ENCODE data around the gene DUOXA1.
"Not testable (repeated sequence)": the region's sequence is repeated elsewhere in the genome, so short reads cannot be mapped to it uniquely, and the experiment has no call there.

Gene DUOXA1

DNA sequence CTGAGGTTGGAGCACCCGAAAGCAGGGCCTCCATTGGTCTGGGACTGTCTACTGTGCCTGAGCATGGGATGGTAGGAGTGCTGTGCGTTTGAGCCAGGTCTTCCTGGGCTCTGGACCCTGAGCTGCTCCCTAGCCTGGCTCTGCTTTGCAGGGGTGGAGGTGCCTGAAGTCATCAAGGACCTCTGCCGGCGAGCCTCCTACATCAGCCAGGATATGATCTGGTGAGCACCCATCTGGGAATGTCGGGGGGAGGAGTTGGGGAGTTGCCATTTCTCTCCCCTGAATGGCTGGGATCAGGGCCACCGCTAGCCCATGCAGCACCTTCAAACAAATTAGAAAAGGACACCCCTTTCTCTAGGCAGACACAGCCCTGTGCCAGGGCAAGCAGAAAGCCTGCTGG is 20.8 kb upstream of the DUOXA1 start:
- no peak for DNase-seq (ENCODE audit: low spot score)

DNA sequence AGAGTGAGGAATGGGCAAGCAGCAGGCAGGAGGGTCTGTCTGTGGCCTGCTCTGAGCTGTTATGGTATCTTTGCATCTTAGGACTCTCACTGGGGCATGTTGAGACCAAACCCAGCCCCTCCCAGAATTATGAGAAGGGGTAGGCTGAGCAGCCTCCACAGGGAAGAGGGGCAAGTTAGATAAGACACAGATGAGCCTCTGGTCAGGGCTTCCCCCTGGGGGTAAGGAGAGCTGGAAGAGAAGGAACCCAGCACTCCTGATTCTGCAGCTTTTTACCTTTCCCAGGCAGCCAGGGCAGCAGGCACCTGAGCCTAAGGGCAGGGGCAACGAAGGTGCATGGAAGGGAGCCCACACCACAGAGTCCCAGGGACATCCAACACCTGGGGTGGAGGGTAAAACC is 19.4 kb upstream of the DUOXA1 start:
- no peak for DNase-seq (ENCODE audit: low spot score)

DNA sequence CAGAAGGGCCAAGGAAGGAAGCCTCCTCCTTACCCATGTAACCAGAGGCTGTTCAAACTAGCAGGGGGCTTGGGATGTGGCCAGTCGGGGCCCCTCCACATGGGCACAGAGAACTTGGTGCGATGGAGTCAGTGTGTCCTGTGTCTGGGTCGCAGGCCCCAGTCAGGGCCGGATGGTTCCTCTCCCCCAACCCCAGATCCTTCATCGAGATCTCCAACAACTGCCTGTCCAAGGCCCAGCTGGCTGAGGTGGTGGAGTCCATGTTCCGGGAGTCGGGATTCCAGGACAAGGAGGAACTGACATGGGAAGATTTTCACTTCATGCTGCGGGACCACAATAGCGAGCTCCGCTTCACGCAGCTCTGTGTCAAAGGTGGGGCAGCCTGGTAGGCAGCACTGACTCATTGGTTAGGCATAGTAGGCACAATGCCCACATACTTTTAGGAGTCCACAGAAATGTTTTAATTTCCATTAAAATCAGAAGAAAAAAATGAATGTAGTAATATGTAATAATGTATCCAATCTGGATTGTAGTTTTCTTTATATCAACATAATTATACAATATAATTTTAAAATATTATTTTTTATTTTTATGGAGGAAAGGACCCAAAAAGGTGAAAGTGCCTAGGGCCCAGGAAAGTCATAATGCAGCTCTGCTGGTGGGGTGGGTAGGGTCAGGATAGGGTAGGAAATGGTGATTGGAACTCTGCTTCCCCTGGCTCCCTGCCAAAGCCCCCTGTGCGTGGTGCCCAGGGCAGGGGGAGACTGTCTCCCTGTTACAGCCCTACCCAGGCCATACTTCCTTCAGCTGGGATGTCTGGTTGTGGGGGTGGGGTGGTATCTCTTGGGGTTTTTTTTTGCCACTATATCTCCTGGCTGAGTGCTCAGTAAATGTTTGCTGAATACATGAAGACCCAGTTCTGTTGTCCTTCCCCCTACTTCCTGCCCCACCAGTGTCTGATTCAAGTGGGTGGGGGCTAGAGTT is 18.7 kb upstream of the DUOXA1 start:
- DNase-seq (ENCODE audit: low spot score) = no peak

DNA sequence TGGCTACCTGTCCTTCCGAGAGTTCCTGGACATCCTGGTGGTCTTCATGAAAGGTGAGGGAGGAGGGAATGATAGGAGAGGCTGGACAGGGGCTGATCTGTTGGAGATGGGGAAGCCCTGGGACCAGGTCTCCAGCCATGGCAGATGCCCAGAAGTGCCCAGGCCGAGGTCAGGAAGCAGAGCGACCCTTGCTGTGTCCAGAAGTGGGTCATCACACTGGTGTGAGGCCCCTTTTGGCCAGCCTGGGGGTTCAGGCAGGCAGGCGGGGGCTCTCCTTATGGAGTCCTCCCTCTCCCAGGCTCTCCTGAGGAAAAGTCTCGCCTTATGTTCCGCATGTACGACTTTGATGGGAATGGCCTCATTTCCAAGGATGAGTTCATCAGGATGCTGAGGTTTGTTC is 17.9 kb upstream of the DUOXA1 start:
- no peak for DNase-seq (ENCODE audit: low spot score)

DNA sequence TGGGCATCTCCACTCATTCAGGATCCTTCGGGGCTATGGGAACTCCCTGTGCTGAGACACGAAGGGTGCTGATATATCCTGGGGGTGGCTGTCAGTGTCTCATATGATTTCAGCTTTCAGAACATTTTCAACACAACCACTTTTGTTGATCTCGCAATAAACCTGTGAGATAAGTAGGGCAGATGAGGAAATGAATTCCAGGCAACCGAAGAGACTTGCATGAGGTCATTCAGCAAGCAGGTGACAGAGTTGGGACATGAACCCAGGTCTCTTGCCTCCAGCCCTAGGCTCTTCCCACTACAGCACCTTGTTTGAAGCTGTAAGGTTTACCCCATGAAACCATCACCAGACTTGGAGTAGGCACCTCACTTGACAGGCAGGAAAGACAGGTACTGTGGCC is 16.7 kb upstream of the DUOXA1 start:
- DNase-seq (ENCODE audit: low spot score) = no peak

DNA sequence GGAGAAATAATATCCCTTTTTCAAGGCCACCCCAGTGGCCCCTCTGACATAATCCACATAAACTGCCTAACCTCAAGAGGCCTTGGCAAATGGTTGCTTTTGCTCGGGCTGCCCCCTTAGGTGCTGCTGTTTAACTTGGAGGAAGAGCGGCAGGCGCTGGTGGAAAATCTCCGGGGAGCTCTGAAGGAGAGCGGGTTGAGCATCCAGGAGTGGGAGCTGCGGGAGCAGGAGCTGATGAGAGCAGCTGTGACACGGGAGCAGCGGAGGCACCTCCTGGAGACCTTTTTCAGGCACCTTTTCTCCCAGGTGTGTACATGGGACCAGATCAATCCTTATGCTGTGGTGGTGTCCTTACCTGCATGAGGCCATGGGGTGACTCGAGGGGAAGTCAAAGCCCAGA is 15.1 kb upstream of the DUOXA1 start:
- no peak for DNase-seq (ENCODE audit: low spot score)

DNA sequence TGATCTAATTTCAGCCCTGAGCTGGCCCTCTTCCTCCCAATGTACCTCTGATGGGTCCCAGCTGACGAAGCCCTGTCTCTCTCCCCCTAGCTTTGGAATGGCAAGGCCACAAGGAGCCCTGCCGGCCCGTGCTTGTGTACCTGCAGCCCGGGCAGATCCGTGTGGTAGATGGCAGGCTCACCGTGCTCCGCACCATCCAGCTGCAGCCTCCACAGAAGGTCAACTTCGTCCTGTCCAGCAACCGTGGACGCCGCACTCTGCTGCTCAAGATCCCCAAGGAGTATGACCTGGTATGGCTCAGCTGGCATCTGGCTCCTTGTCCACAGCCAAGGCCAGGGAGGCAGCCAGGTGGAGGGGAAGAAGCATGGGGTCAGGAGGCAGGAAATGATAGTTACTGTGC is 14.3 kb upstream of the DUOXA1 start:
- DNase-seq (ENCODE audit: low spot score) = no peak

DNA sequence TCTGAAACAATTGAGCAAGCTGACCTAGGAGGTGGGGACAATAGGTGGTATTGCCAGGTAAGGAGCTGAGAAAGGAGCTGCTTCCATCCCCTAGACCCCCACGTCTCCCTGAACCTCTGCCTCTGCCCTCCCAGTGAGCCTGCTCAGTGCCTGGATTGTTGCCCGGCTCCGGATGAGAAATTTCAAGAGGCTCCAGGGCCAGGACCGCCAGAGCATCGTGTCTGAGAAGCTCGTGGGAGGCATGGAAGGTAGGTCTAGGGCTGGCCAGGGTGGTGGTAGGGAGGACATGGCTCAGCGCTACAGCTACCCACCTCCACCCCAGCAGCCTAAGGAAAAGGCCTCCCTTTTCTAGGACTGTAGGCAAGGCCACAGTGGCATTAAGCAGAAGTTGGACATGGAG is 13.4 kb upstream of the DUOXA1 start:
- no peak for DNase-seq (ENCODE audit: low spot score)

DNA sequence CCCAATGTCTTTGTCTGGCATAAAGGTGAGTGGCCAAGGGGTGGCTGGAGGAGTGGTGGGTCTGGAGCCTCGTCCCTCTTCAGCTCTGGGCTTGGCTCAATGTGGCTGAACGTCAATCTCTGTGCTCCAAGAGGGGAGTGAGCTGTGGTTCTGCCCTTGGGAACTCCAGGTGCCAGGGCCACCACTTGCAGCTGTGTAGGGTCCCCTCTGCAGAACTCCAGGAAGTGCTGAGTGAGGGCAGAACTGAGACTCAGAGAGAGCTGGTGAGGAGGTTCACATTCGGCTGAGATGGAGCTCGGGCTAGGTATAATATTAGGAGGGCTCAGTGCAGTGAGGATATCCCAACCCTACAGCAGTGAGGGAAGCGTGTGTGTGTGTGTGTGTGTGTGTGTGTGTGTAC is 11.7 kb upstream of the DUOXA1 start:
- DNase-seq (ENCODE audit: low spot score) = no peak

DNA sequence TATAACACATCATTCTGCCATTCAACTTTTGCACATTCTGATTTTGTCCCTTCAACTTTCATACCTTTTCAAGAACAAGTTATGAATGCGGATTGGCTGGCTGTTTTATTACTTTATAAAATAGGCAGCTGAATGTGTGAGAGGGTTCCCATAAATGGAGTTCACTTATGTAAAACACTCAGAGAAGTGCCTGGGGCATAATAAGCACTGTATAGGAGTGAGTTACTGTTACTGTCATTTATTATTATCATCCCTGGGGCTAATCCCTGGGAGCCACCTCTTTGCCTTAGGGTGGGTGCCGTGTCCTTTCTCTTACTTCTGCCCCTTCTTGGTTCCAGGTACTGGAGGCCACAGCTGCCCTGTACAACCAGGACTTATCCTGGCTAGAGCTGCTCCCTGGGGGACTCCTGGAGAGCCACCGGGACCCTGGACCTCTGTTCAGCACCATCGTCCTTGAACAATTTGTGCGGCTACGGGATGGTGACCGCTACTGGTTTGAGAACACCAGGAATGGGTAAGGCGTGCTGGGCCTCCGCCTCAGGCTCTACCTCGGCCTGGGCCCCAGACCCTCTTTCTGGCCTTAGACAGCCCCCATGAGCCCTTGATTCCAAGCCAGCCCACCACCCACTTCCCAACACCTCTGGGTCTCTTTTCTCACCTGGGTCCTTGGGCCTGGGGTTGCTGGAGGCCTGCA is 11.0 kb upstream of the DUOXA1 start:
- no peak for DNase-seq (ENCODE audit: low spot score)

DNA sequence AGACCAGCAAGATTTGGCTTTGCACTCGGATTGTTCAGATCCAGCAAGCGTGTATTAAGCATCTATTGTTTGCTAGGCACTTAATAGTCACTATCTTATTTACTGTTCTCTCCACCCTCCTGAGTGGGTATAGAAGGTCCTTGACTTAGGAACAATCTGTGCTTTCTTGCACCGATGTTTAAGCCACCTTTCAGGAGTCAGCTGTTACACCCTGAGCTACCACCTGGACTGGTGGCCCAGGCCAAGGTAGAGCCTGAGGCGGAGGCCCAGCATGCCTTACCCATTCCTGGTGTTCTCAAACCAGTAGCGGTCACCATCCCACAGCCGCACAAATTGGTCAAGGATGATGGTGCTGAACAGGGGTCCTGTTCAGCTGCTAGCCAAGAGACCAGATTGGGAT is 10.1 kb upstream of the DUOXA1 start:
- no peak for DNase-seq (ENCODE audit: low spot score)

DNA sequence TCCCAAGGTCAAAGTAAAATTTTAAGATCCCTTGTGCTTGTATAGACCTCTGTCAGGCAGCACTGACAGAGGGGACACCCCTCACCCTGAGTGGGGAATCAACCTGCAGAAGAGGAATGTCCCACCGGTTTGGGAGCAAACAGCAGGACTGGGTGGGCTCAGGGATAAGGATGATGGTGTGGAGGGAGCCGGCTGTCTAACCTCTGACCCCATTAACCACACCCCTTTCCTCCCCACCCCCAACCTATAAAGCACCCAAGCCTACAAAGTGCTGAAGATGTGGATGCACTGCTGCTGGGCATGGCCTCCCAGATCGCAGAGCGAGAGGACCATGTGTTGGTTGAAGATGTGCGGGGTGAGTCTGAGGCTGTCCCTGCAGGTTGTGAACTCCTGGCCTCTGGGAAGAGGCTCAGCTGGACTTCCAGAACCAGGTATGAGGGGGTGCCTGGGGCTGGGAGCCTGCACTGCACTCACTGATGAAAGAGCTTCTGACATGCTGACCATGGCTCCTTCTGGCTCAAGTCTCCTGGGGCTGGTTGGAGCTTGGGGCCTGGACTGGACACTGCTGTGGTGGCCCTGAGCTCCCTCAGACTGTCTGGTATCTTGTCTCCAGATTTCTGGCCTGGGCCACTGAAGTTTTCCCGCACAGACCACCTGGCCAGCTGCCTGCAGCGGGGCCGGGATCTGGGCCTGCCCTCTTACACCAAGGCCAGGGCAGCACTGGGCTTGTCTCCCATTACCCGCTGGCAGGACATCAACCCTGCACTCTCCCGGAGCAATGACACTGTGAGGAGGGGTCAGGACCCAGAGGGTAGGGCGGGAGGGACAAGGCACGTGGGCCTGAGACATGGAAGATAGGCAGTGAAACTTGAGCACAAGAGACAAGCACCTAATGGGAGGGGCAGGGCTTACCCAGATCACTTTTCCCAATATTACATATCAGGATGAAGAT is 9.4 kb upstream of the DUOXA1 start:
- DNase-seq (ENCODE audit: low spot score) = no peak

DNA sequence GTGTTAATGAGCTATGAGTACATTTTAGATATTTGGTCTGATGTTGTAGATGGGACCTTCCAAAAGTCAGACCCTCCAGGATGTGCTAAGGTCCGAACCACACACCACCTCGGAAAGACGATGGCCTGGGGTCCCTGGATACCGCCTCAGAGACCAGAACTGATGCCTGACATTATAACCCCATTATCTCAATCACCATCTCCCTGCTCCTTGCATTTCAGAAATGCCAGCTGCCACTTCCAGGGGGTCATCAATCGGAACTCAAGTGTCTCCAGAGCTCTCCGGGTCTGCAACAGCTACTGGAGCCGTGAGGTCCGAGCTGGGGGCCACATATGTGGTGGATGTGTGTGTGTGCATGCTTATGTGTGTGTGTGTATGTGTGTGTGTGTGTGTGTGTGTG is 8.0 kb upstream of the DUOXA1 start:
- DNase-seq (ENCODE audit: low spot score) = no peak

DNA sequence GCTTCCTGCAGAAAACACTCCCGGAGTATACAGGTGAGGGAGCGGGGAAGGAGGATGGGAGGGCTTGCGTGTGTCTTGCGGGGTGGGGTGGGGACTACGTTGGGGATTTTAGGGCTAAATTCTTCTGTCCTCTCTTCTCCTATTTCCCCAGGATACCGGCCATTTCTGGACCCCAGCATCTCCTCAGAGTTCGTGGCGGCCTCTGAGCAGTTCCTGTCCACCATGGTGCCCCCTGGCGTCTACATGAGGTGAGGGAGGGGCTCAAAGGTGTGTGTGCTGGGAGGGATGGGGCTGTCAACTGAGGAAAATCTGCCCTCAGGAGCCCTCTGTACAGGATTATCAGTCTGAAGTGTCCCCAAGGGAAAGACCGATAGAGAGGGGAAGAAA is 6.7 kb upstream of the DUOXA1 start:
- DNase-seq (ENCODE audit: low spot score) = no peak

DNA sequence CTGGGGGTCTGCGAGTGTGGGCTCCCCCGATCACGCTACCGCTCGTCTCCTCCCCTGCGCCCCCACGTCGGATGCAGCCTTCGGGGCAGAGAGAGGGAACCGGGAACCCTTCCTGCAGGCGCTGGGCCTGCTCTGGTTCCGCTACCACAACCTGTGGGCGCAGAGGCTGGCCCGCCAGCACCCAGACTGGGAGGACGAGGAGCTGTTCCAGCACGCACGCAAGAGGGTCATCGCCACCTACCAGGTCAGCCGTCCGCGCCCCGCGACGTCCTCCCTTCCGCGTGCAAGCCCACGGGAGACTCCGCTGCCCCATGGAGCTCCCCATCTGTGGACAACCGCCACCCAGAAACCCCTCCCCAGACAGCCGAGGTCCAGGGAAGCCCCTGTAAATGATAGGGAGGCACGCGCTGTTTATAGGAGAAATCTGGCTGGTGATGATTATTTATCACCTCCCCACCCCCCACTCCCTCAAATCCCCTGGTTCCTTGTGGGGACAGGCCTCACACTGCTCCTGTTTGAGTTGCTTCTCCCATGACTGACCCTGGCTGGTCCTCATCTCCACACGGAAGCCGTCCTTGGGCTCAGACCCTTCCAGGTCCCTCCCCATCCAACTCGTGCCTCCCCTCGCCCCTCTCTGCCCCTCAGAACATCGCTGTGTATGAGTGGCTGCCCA is 6.2 kb upstream of the DUOXA1 start:
- DNase-seq (ENCODE audit: low spot score) = not testable (repeated sequence)

DNA sequence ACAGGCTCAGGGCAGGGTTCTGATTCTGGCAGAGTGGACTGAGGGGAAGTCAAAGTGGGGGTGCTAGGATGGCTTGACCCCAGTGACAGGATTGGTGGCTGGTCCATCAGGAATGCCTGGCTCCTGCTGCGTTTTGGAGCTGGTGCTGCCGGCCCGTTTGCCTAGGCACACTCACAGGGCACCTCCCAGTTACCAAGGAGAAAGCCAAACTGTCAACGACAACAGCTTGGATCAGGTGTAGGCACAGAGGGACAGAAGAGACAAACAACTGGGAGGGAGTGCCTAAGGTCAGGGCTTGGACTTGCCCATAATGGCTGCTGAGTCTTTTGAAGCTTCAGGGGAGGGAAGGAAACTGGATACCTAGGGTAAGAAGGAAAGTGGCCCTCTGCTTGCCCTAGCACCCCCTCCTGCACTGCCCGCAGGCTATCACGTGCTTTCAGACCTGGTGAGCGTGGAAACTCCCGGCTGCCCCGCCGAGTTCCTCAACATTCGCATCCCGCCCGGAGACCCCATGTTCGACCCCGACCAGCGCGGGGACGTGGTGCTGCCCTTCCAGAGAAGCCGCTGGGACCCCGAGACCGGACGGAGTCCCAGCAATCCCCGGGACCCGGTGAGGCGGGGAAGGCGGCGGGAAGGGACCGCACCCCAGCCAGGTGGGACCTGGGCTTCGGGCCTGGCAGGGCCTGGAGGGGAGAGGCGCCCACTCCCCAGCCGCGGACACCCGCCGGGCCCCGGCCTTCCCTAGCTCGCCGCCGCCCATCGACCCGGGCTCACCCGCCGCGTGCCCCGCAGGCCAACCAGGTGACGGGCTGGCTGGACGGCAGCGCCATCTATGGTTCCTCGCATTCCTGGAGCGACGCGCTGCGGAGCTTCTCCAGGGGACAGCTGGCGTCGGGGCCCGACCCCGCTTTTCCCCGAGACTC is 5.3 kb upstream of the DUOXA1 start:
- DNase-seq (ENCODE audit: low spot score) = no peak

DNA sequence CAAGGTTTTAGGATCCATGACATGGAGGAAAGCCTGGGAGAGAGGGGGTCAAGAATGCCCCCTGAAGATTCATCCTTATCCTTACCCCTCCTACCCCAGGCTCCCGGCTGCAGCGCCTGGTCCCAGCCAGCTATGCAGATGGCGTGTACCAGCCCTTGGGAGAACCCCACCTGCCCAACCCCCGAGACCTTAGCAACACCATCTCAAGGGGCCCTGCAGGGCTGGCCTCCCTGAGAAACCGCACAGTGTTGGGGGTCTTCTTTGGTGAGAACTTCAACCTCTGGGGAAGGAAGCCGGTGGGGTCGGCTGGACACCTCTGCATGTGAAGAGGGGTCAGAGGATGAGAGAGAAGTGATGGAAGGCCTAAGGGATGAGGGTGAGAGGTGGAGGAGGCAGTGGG is 4.4 kb upstream of the DUOXA1 start:
- DNase-seq (ENCODE audit: low spot score) = no peak

DNA sequence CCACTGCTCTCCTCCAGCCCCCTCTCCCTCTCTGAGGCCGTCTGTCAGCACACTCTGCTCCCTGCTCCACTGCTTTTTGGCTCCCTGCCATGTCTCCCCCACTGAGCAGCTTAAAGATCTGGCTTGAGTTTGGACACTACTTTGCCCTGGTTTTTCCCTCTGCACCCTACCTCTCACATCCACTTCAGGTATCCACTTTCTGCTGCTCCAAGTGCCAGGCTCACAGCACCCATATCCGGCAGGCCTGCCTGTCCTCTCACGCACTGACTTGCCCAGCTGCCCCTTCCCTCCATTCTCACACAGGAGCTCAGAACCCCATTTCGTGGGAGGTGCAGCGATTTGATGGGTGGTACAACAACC is 3.9 kb upstream of the DUOXA1 start:
- DNase-seq (ENCODE audit: low spot score) = no peak

DNA sequence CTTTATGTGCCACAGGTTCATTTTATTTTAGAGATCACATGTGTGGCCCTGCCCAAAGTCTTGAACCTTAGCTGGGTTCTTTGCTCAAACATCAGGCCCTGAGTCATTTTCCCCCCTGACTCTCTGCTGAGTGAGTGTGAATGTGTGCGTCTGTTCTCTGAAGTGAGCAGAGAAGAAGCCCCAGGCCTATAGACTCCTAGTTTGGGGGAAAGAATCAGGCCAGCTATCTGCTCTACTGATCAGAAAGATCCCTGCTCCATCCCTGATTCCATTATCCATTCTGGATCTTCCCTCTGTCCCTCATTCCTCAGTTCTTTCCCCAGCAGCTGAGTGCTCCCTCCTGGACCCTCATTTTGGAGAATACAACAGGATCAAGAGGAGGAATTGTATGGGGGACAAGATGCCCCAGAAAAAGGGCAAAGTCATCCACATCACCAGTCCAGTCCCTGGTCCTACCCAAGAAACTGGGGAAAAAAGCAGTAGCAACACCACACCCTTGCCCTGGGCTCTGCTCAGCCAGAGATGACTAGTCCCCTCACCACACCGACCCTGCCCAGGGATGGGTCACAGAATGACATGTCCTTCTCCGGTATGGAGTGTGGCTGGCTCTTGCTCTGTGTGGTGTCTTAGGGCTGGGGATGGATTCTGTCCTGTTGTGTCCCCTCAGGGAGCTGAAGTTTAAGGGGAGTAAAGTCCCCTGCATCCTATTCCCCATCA is 3.3 kb upstream of the DUOXA1 start:
- no peak for DNase-seq (ENCODE audit: low spot score)

DNA sequence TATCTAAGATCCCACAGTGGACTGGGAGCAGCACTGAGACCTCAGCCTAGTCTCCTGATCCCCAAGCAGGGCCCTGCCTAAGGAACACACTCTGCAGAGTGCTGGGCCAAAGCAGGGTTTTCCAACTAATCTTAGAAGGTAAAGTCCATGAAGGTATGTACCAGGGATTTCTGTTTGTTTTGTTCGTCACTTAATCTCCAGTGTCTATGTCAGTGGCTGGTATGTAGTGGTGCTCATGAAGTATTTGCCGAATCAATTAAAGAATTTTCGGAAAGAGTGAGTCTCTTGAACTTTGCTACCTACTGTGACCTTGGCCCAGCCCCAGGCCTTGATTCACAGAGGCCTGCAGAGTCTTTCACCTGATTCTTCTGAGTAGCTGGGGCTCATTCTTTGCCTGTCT is 1.8 kb upstream of the DUOXA1 start:
- no peak for DNase-seq (ENCODE audit: low spot score)

Data from HuH-7.5 (cell line).